CD4-positive, alpha-beta T cell (primary cell): ENCODE results near the gene ELL2. TPM values are rescaled to one million over a fixed set of nuclear protein-coding genes. Genes with fewer than 3 reads are reported as not detected.

ENCODE experiments used
- ATAC-seq: fragments of 200-7000 bp; cut with Tn5 transposase; one replicate; pipeline ENCODE4 v1.10.0; 2022; ENCODE audit warnings: mild to moderate bottlenecking; ENCODE audit not compliant: poor library complexity
- CTCF ChIA-PET: fragments of 350-600 bp; sonication (Branson Sonifier 250); formaldehyde crosslinking; loops from one replicate; lab custom pipeline; 2021; ENCODE audit warnings: antibody characterized with exemption, inconsistent platforms; lab: Charles Lee
- POLR2A ChIA-PET: fragments of 350-600 bp; sonication (Branson Sonifier 250); formaldehyde crosslinking; loops from one replicate; lab custom pipeline; 2021; ENCODE audit warnings: antibody characterized with exemption, inconsistent platforms; lab: Charles Lee
- DNase-seq, 14 experiments: peaks; one replicate each; pipeline ENCODE4 v3.0.0-alpha.2; 2013 to 2020; ENCODE audit warnings: mixed read lengths in 2 of 14
- H3K27ac ChIP-seq, 2 donors: one replicate each; pipeline versions ENCODE4 v1.5.1 to v1.7.0; 2013; ENCODE audit warnings: low read length in 2 of 2, low read depth in 1 of 2, mild to moderate bottlenecking in 1 of 2
- H3K27me3 ChIP-seq, 2 experiments: 1 replicate in 1 of 2; 2 replicates in 1 of 2; pipeline versions ENCODE4 v1.6.1 to v1.7.0; 2013; ENCODE audit warnings: low read length in 2 of 2, control low read depth in 1 of 2, mild to moderate bottlenecking in 1 of 2, moderate library complexity in 1 of 2; ENCODE audit not compliant: insufficient read depth in 2 of 2, control insufficient read depth in 1 of 2
- H3K36me3 ChIP-seq: one replicate; pipeline ENCODE4 v1.6.1; 2013; ENCODE audit warnings: low read length, control low read depth; ENCODE audit not compliant: insufficient read depth
- H3K4me1 ChIP-seq: one replicate; pipeline ENCODE4 v1.6.1; 2013; ENCODE audit warnings: low read length, control low read depth; ENCODE audit not compliant: insufficient read depth
- H3K4me3 ChIP-seq: one replicate; pipeline ENCODE4 v1.5.1; 2013; ENCODE audit warnings: mild to moderate bottlenecking, low read length, moderate library complexity
- H3K9me3 ChIP-seq, 2 experiments: 1 replicate in 1 of 2; 2 replicates in 1 of 2; pipeline versions ENCODE4 v1.6.1 to v1.7.0; 2013; ENCODE audit warnings: low read length in 2 of 2, mild to moderate bottlenecking in 2 of 2, control low read depth in 1 of 2, moderate library complexity in 1 of 2; ENCODE audit not compliant: control insufficient read depth in 1 of 2, insufficient read depth in 1 of 2
- H3K27ac Mint-ChIP-seq: one replicate; pipeline ENCODE4 v1.8.0; 2020; ENCODE audit warnings: mixed read lengths
- H3K27me3 Mint-ChIP-seq: one replicate; pipeline ENCODE4 v1.8.0; 2021; ENCODE audit warnings: mixed read lengths
- H3K36me3 Mint-ChIP-seq: one replicate; pipeline ENCODE4 v1.8.0; 2021; ENCODE audit warnings: low read depth, mixed read lengths
- H3K4me1 Mint-ChIP-seq: one replicate; pipeline ENCODE4 v1.8.0; 2021; ENCODE audit warnings: low read depth, mixed read lengths
- H3K4me3 Mint-ChIP-seq: one replicate; pipeline ENCODE4 v1.8.0; 2020; ENCODE audit warnings: mild to moderate bottlenecking, mixed read lengths
- H3K9me3 Mint-ChIP-seq: one replicate; pipeline ENCODE4 v1.8.0; 2020; ENCODE audit warnings: mixed read lengths
- CTCF ChIP-seq: fragments of 200-600 bp; IDR thresholded peaks from one replicate; pipeline ENCODE4 v1.8.0; 2022; ENCODE audit warnings: antibody characterized with exemption, mild to moderate bottlenecking
- intact Hi-C, 2 experiments: fragments of 100-400 bp; cut with DNase I in 1 of 2; cut with micrococcal nuclease in 1 of 2; formaldehyde crosslinking; loops; one replicate each; pipeline versions ENCODE4 v1.15.1 to v1.9.0; 2023 to 2025; cut with DNase I, micrococcal nuclease
- total RNA-seq, 174 experiments: library from RNA in 2 of 174; stranded (reverse) in 2 of 174; gene quantifications; one replicate each; pipeline ENCODE4 v1.2.3 and lab custom pipeline; 2021 to 2026

ELL2 gene
- total RNA-seq, 2 experiments from 2014 or later, result 93.5 to 98.1 TPM

- Histone ChIP-seq H3K27ac (no peak overlapping the region), H3K36me3 (no peaks in the 10 kb centered on the region), H3K4me1 (no peaks in the 10 kb centered on the region), H3K9me3 (no peaks in the 10 kb centered on the region), H3K4me3 (no peak overlapping the region), H3K27me3 (no peaks in the 10 kb centered on the region)
- H3K4me1 Mint-ChIP-seq, result no peaks in the 10 kb centered on the region
- TF ChIP-seq CTCF, result no peak
- intact Hi-C loops, result no loop called here
- H3K27ac Mint-ChIP-seq, result no peak overlapping the region
- POLR2A ChIA-PET, result no interaction called here
- no peak for DNase-seq
- ATAC-seq, result no peak
- no peak overlapping the region for H3K4me3 Mint-ChIP-seq
- H3K9me3 Mint-ChIP-seq, result no peaks in the 10 kb centered on the region
- no peaks in the 10 kb centered on the region for H3K36me3 Mint-ChIP-seq
- CTCF ChIA-PET, result no interaction called here
- H3K27me3 Mint-ChIP-seq, result no peaks in the 10 kb centered on the region
Measured at GRCh38 chr5:95925939-95926338, 35.7 kb downstream of the ELL2 start.

- ATAC-seq (no peak), DNase-seq (no peak)
- Histone ChIP-seq H3K27ac (no peak overlapping the region), H3K4me1 (no peaks in the 10 kb centered on the region), H3K9me3 (no peaks in the 10 kb centered on the region), H3K27me3 (no peaks in the 10 kb centered on the region), H3K36me3 (no peaks in the 10 kb centered on the region), H3K4me3 (no peak overlapping the region)
- no peak for TF ChIP-seq CTCF
- no peaks in the 10 kb centered on the region for H3K36me3 Mint-ChIP-seq
- H3K27ac Mint-ChIP-seq, result no peak overlapping the region
- H3K9me3 Mint-ChIP-seq, result no peaks in the 10 kb centered on the region
- intact Hi-C loops, result no loop called here
- POLR2A ChIA-PET, result no interaction called here
- no peaks in the 10 kb centered on the region for H3K4me1 Mint-ChIP-seq
- no peaks in the 10 kb centered on the region for H3K27me3 Mint-ChIP-seq
- CTCF ChIA-PET, result no interaction called here
- H3K4me3 Mint-ChIP-seq, result no peak overlapping the region
Measured at GRCh38 chr5:95925378-95925744, 36.3 kb downstream of the ELL2 start.

GRCh38 chr5:95924720-95925377 lies 36.8 kb downstream of the ELL2 start:
- H3K9me3 Mint-ChIP-seq, result no peaks in the 10 kb centered on the region
- Histone ChIP-seq H3K27me3 (no peaks in the 10 kb centered on the region), H3K27ac (no peak overlapping the region), H3K36me3 (no peaks in the 10 kb centered on the region), H3K4me3 (no peak overlapping the region), H3K9me3 (no peaks in the 10 kb centered on the region), H3K4me1 (no peaks in the 10 kb centered on the region)
- DNase-seq (no peak), ATAC-seq (no peak)
- CTCF ChIA-PET, result no interaction called here
- no peak overlapping the region for H3K27ac Mint-ChIP-seq
- H3K27me3 Mint-ChIP-seq, result no peaks in the 10 kb centered on the region
- no peaks in the 10 kb centered on the region for H3K36me3 Mint-ChIP-seq
- POLR2A ChIA-PET, result no interaction called here
- TF ChIP-seq CTCF, result no peak
- intact Hi-C loops, result no loop called here
- no peaks in the 10 kb centered on the region for H3K4me1 Mint-ChIP-seq
- H3K4me3 Mint-ChIP-seq, result no peak overlapping the region
